ENCODE results near the gene MSI2.
"Not testable (repeated sequence)": the region's sequence is repeated elsewhere in the genome, so short reads cannot be mapped to it uniquely, and the experiment has no call there.

Gene MSI2

GRCh38 chr17:57484826-57485565 is 228.7 kb downstream of the MSI2 start:
- DNase-seq (ENCODE audit: low spot score) = no peak

- no peak for DNase-seq (ENCODE audit: low spot score)
Observed at GRCh38 chr17:57485566-57485865, 229.2 kb downstream of the MSI2 start.

- peak; percentile 16 for DNase-seq (ENCODE audit: low spot score)
Observed at GRCh38 chr17:57485916-57486881, 229.9 kb downstream of the MSI2 start.

GRCh38 chr17:57486882-57487301 is 230.6 kb downstream of the MSI2 start:
- DNase-seq (ENCODE audit: low spot score) = peak; percentile 46

- DNase-seq (ENCODE audit: low spot score) = no peak
Observed at GRCh38 chr17:57487573-57487972, 231.2 kb downstream of the MSI2 start.

- no peak for DNase-seq (ENCODE audit: low spot score)
Observed at GRCh38 chr17:57488856-57489255, 232.5 kb downstream of the MSI2 start.

- no peak for DNase-seq (ENCODE audit: low spot score)
Observed at GRCh38 chr17:57489321-57489720, 233.0 kb downstream of the MSI2 start.

GRCh38 chr17:57490111-57490845 is 234.0 kb downstream of the MSI2 start:
- no peak for DNase-seq (ENCODE audit: low spot score)

GRCh38 chr17:57490890-57491289 is 234.6 kb downstream of the MSI2 start:
- no peak for DNase-seq (ENCODE audit: low spot score)

- no peak for DNase-seq (ENCODE audit: low spot score)
Observed at GRCh38 chr17:57493171-57493570, 236.8 kb downstream of the MSI2 start.

GRCh38 chr17:57493625-57494024 is 237.3 kb downstream of the MSI2 start:
- no peak for DNase-seq (ENCODE audit: low spot score)

GRCh38 chr17:57494443-57494842 is 238.1 kb downstream of the MSI2 start:
- no peak for DNase-seq (ENCODE audit: low spot score)

- no peak for DNase-seq (ENCODE audit: low spot score)
Observed at GRCh38 chr17:57495771-57496170, 239.4 kb downstream of the MSI2 start.

GRCh38 chr17:57496382-57496781 is 240.1 kb downstream of the MSI2 start:
- no peak for DNase-seq (ENCODE audit: low spot score)

GRCh38 chr17:57498443-57498842 is 242.1 kb downstream of the MSI2 start:
- no peak for DNase-seq (ENCODE audit: low spot score)

- DNase-seq (ENCODE audit: low spot score) = not testable (repeated sequence)
Observed at GRCh38 chr17:57499221-57499620, 242.9 kb downstream of the MSI2 start.

- no peak for DNase-seq (ENCODE audit: low spot score)
Observed at GRCh38 chr17:57499648-57500049, 243.3 kb downstream of the MSI2 start.

GRCh38 chr17:57501016-57501415 is 244.7 kb downstream of the MSI2 start:
- no peak for DNase-seq (ENCODE audit: low spot score)

- DNase-seq (ENCODE audit: low spot score) = no peak
Observed at GRCh38 chr17:57502022-57502421, 245.7 kb downstream of the MSI2 start.

- no peak for DNase-seq (ENCODE audit: low spot score)
Observed at GRCh38 chr17:57502811-57503241, 246.5 kb downstream of the MSI2 start.

- no peak for DNase-seq (ENCODE audit: low spot score)
Observed at GRCh38 chr17:57504208-57504607, 247.9 kb downstream of the MSI2 start.

All from COLO829 (cell line).